ENCODE data around the gene PLXNA1. TPM values are rescaled to one million over a fixed set of nuclear protein-coding genes. Genes with fewer than 3 reads are reported as not detected.

PLXNA1 gene
- total and polyA plus RNA-seq, 10 of the 15 experiments (the other 5 are each of a cell fraction or from before 2014, with no cell fraction given): 0.03 to 16.4 (median 2.5) TPM

GRCh38 chr3:126937973-126938372, 44.9 kb upstream of the PLXNA1 start:
- SMC1A ChIA-PET (ENCODE audit: uncharacterized antibody, unreplicated experiment): interaction anchor here (0.5 to 1.1 kb wide), 3 partner anchors 25 to 186 kb away, joined by 3 read pairs; no protein-coding TSS in a partner anchor

More at GRCh38 chr3:126937973-126938372, 44.9 kb upstream of the PLXNA1 start:
- POLR2A ChIA-PET: no interaction called here
- DNase-seq (ENCODE audit: low read depth, low spot score): no peak
- RAD21 ChIA-PET (ENCODE audit: unreplicated experiment): interaction anchor here (0.8 to 1.2 kb wide), 2 partner anchors 23 to 45 kb away, joined by 3 read pairs; partner anchors contain the start of gene PLXNA1
- CTCF ChIA-PET: interaction anchor here (0.8 to 2.4 kb wide), 6 partner anchors 9 to 186 kb away, joined by 3 to 9 read pairs (median 3); no protein-coding TSS in a partner anchor
- no peak for FAIRE-seq
- no peak for ATAC-seq
- Histone ChIP-seq H2AFZ (ENCODE audit: control insufficient read depth, low read depth, low read length) (no peak overlapping the region), H3K4me3 (no peak overlapping the region), H3K4me2 (ENCODE audit: control insufficient read depth, insufficient read depth) (no peak overlapping the region), H3K79me2 (ENCODE audit: control insufficient read depth, insufficient read depth, low read length) (no peaks in the 10 kb centered on the region), H3K27me3 (replicated peaks in 1 of 2; ENCODE audit: control insufficient read depth in 2 of 2, insufficient read depth in 2 of 2, low read length in 1 of 2) (no peaks in the 10 kb centered on the region), H3K9me3 (replicated peaks; ENCODE audit: control insufficient read depth, insufficient read depth, low read length) (no peaks in the 10 kb centered on the region), H3K9ac (ENCODE audit: control insufficient read depth, insufficient read depth, low read length) (no peak overlapping the region), H4K20me1 (ENCODE audit: control insufficient read depth, insufficient read depth) (no peaks in the 10 kb centered on the region), H3K36me3 (ENCODE audit: control insufficient read depth in 2 of 2, insufficient read depth in 2 of 2, low read length in 1 of 2) (no peaks in the 10 kb centered on the region), H3K27ac (ENCODE audit: control insufficient read depth, insufficient read depth) (no peak overlapping the region), H3K4me1 (ENCODE audit: control insufficient read depth, insufficient read depth, low read length) (no peaks in the 10 kb centered on the region)
- WGBS (ENCODE audit: insufficient coverage, insufficient replicate concordance, low lambda C conversion rate, missing lambda C conversion rate): 94% methylated on average over 7 of the region's 7 CpGs
- in situ Hi-C loops (cut with MboI): no loop called here
- no peak for TF ChIP-seq EZH2 (IDR thresholded peaks at IDR 0.05; ENCODE audit: borderline replicate concordance, control insufficient read depth, low read depth, low read length)
- TF ChIP-seq TCF7 (IDR thresholded peaks at IDR 0.05; ENCODE audit: borderline replicate concordance): no peak
- TF ChIP-seq SP1 (IDR thresholded peaks at IDR 0.05; ENCODE audit: low read depth, low read length): no peak
- TF ChIP-seq SRF (IDR thresholded peaks at IDR 0.05; ENCODE audit: low read depth in 2 of 2, low read length in 2 of 2): no peak
- no peak for TF ChIP-seq CBX5 (IDR thresholded peaks at IDR 0.05; ENCODE audit: low read depth)
- TF ChIP-seq FOXK2 (IDR thresholded peaks at IDR 0.05): no peak
- no peak for TF ChIP-seq CTCF (IDR thresholded peaks at IDR 0.05 in 2 of 3, conservative IDR thresholded peaks at IDR 0.05 in 1 of 3; ENCODE audit: control insufficient read depth in 2 of 3, extremely low read depth in 1 of 3, insufficient read depth in 1 of 3, low read depth in 3 of 3, low read length in 3 of 3)
- no peak for TF ChIP-seq RCOR1 (conservative IDR thresholded peaks at IDR 0.05; ENCODE audit: low read depth, low read length)
- TF ChIP-seq, protein P1, sequence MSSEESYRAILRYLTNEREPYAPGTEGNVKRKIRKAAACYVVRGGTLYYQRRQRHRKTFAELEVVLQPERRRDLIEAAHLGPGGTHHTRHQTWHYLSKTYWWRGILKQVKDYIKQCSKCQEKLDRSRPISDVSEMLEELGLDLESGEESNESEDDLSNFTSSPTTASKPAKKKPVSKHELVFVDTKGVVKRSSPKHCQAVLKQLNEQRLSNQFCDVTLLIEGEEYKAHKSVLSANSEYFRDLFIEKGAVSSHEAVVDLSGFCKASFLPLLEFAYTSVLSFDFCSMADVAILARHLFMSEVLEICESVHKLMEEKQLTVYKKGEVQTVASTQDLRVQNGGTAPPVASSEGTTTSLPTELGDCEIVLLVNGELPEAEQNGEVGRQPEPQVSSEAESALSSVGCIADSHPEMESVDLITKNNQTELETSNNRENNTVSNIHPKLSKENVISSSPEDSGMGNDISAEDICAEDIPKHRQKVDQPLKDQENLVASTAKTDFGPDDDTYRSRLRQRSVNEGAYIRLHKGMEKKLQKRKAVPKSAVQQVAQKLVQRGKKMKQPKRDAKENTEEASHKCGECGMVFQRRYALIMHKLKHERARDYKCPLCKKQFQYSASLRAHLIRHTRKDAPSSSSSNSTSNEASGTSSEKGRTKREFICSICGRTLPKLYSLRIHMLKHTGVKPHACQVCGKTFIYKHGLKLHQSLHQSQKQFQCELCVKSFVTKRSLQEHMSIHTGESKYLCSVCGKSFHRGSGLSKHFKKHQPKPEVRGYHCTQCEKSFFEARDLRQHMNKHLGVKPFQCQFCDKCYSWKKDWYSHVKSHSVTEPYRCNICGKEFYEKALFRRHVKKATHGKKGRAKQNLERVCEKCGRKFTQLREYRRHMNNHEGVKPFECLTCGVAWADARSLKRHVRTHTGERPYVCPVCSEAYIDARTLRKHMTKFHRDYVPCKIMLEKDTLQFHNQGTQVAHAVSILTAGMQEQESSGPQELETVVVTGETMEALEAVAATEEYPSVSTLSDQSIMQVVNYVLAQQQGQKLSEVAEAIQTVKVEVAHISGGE (CRISPR knock-in tag; IDR thresholded peaks at IDR 0.05): no peak
- no peak for TF ChIP-seq BMI1 (IDR thresholded peaks at IDR 0.05; ENCODE audit: borderline replicate concordance)
- TF ChIP-seq ZNF207 (IDR thresholded peaks at IDR 0.05; ENCODE audit: borderline replicate concordance): no peak
- TF ChIP-seq GATAD2B (conservative IDR thresholded peaks at IDR 0.05; ENCODE audit: low read depth): no peak
- BruUV-seq (replicated peaks): no TSS peak
- intact Hi-C loops (cut with micrococcal nuclease; ENCODE audit: unreplicated experiment): no loop called here
